ENCODE data around the gene RPN1.

RPN1 gene

DNA sequence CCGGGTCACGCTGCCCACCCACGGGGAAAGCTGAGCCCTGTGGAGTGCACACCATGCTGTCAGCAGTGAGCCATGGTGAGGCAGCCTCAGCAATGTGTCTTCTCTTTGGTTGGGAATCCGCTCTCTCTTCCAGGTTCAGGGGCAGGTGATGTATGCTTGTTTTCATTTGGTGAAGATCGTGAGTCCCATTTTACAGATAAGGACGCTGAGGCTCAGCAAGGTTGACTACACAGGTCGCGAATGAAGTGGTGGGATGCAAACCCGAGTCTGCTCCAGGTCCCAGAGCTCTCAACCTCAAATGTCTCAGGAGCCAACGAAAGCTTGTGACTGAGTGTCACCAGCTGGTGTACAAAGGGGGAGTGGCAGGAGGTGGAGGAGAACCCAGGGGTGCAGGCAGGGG lies 74.3 kb downstream of the RPN1 start:
- DNase-seq = no peak

GRCh38 chr3:128575777-128576176 lies 74.8 kb downstream of the RPN1 start:
- DNase-seq = no peak

GRCh38 chr3:128573707-128574162 lies 76.9 kb downstream of the RPN1 start:
- DNase-seq = no peak

GRCh38 chr3:128573160-128573559 lies 77.5 kb downstream of the RPN1 start:
- no peak for DNase-seq

GRCh38 chr3:128572644-128573105 lies 77.9 kb downstream of the RPN1 start:
- no peak for DNase-seq

DNA sequence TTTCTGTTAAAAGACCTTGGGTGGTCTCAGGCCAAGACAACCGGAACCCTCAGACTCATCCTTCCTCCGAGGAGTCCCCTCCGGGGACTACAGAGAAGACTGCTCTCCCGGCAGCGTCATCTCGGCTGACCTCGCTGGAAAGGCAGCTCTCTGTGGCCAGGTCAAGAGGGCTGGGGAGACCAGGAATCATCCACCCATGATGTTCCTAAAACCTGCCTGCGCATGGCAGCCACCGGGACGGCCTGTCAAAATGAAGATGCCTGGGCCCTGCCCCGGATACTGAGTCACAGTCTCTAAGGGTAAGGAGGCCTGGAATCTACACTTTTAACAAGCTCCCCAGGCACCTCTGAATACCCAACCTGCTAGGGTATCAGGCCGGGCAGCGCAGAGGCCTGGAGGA lies 78.6 kb downstream of the RPN1 start:
- DNase-seq = no peak
